IPS-18c (cell line): ENCODE data around the gene TCERG1L.

Experiments
- H3K4me3 ChIP-seq: 2 replicates; pipeline ENCODE4 v1.7.0; 2013; ENCODE audit warnings: low read depth, mild to moderate bottlenecking, low read length, moderate library complexity; ENCODE audit not compliant: insufficient read depth
- H3K9me3 ChIP-seq: one replicate; pipeline ENCODE4 v1.6.1; 2013; ENCODE audit warnings: mild to moderate bottlenecking, low read length, moderate library complexity; ENCODE audit not compliant: control insufficient read depth, insufficient read depth

TCERG1L gene

DNA sequence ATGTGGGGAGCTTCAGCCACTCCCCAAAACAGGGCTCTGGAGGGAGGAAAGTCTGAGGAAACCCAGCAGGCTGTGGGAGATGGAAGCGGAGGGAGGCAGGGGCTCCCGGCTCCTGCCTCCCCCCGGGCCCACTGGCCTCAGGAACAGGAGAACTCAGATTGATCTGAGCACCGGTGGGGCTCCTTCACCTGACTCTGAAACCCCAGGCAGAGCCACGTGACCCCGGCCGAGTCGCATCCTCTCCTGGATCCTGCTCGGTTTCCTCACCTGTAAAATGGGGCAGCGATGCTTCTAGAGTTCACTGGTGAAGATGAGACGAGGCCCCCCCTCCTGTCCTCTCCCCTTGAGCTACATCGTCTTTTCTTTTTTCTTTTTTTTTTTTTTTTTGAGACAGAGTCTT lies 33.6 kb downstream of the TCERG1L start:
- Histone ChIP-seq H3K9me3 (peaks cover 10% of the 10 kb centered on the region), H3K4me3 (no peak overlapping the region)

DNA sequence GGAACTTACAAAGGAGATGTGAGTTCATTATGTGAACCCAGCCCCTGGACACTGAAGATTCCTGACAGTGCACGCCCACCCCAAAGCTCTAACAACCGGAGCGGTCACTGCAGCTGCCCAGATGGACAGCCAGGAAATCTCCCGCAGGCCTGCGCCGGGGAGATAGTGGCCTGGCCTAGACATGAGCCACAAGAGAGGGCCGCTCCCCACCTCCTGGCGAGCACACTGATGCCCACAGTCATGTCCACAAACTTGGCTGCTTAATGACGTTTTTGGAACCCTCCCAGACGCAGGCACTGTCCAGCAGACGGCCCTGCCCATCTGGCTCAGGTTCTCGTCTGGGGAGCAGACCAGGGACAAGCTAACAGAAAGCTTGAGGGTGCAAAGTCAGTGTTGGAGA lies 34.2 kb downstream of the TCERG1L start:
- H3K9me3 ChIP-seq = peaks cover 10% of the 10 kb centered on the region
- H3K4me3 ChIP-seq = no peak overlapping the region

DNA sequence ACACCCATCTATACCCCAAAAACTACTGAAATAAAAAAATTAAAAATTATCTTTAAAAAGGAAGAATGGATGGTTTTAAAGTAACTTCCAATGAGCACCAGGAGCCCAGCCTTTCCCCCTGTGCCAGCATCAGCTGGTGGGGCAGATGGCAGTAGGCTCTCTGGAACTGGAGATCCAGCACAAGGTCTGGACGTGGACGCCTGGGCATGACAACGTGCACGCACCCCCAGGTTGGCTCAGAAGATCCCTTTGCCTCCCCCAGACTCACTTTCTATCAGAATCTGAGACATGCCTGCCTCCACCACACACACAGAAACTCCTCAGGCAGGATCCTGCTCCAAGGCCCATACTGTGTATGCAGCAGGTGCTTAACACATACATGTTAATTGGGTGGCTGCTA lies 35.8 kb downstream of the TCERG1L start:
- Histone ChIP-seq H3K4me3 (no peak overlapping the region), H3K9me3 (peaks cover 15% of the 10 kb centered on the region)

DNA sequence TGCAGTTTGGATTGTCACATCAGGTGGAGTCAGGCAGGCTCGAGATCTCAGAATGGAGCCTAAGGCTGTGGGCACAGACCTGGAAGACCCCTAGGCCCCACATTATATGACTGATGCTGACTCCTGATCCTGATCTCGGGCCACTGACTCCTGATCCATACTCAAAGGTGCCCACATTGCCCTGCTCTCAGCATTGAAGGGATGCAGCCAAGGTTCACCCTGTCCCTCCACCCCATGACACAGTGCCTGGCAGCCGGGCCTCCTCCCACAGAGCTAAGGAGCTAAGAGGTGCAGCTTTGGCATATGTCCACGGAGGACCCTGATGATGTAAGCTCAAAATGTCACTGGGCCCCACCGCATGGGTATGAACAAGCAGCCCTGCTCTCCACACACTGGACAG lies 36.6 kb downstream of the TCERG1L start:
- Histone ChIP-seq H3K4me3 (no peak overlapping the region), H3K9me3 (peaks cover 19% of the 10 kb centered on the region)

DNA sequence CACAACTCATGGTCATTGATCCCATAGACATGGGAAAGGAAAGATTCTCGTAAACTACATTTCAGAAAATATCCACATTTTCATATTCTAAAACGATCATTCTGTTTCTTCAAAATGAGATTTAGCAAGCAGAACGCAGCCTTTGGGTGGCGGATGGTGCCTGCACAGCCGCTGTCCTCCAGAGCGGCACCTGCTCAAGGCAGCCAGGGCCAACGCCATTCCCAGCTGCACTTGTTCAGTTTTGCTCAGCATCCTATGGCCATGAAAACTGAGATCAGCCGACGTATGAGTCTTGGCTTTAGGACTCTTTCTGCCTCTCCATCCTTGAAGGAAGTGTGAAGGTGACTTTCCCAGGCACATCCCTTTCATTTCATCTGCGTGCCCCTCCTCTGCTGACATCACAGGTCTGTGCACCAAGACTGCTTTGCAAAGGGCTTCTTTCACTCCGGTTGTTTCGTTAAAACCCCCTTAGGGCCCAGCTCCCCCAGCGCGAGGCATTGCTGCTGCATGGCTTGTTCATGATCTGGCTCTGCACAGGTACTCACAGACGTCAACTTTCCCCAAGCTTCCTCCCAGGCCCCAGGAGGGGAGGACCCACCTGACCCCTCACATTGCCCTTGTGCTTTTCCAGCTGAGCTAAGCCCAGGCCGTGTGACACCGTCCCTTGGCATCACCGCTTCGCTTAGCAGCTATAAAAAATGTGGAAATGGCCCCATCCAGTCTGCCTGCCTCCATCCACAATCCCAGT lies 37.2 kb downstream of the TCERG1L start:
- Histone ChIP-seq H3K9me3 (peaks cover 19% of the 10 kb centered on the region), H3K4me3 (no peak overlapping the region)

DNA sequence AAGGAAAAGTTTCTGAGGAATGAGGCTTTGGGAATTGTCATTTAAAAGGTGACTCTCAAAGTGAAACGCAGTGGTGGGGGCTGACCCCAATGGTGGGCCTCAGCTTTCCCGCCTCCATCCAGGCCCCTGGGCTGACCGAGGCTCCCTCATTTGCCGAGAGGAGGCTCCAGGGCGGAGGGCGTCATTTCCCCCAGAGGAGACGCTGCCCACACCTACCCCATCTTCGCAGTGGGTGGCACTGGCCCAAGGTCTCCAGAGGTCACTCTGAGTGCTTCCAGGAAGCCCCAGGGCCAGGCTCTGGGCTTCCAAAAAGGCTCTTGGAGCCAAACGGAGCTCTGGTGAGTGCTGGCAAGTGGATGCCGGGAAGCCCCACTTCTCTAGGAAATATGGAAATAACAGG lies 38.0 kb downstream of the TCERG1L start:
- Histone ChIP-seq H3K4me3 (no peak overlapping the region), H3K9me3 (peaks cover 19% of the 10 kb centered on the region)

DNA sequence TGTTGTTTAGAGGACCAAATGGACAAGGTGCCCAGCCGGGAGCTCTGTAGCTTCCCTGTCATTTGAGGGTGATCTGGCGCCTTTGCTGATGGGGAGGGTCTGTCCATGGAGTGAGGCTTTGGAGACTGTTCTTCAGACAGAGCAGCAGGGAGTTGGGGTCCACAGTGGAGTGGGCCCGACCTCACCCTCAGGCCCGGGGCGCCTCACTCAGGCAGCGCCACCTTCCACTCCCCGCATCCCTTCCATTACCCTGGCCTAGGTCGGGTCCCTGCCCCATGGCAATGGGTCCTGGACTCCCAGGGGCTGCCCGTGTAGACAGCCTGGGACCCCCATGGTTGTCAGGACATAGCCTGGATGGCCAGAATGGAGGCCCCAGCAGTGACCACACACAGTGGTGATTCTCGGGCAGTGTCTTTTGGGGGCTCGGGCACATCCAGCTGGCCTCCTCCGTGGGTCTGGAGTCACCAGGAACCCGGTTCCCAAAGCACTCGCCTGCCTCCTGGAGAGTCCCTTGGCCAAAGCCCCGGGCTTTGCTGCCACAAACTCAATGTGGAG lies 38.5 kb downstream of the TCERG1L start:
- Histone ChIP-seq H3K4me3 (no peak overlapping the region), H3K9me3 (peaks cover 19% of the 10 kb centered on the region)

DNA sequence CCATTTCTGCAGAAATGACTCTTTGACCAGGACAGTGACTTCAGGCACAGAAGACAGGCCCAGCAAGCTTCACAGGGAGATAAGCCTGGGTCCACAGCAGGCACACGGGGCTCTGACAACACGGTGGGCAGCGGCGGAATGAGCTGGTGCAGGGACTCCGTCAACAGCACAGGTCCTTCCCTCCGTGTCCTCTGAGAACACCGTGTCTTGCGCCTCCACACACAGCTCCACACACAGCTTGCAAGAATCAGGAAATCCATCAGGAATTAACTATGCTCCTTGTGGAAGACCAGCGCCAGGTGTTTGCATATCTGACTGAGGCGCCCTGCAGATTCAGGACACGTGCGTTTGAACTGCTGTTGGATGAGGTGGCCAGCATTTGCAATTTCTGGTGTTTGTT lies 39.6 kb downstream of the TCERG1L start:
- peaks cover 25% of the 10 kb centered on the region for H3K9me3 ChIP-seq
- no peak overlapping the region for H3K4me3 ChIP-seq

DNA sequence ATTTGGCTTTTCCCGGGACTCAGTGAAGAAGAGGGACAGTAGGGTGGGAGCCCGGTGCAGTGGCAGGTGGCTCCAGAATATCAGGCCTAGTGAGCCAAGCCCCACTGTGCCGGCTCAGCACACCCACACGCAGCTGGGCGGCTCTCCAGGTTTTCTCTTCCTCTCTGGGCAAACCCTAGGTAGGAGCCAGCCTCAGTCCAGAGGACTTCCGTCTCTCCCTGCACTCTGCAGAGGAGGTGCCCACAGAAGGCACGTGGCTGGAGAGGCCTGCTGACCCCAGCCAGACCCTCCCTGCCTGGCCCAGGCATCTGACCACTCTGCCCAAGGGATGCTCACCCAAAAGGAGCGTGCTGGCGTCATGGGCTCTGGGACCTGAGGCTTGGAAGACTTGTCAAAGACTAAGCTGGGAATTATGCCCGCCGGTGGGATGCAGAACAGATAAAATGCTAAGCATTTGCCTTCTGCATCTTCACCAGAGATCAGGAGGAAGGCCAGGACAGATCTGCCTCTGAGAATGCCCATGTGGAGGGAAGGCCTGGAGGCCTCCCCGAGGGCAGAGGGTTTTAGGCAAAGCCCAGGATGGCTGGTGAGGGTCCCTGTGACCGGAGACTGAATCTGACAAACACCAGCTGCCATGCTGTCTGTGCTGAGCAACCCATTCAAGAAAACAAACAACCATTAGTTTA lies 40.2 kb downstream of the TCERG1L start:
- no peak overlapping the region for H3K4me3 ChIP-seq
- peaks cover 25% of the 10 kb centered on the region for H3K9me3 ChIP-seq

DNA sequence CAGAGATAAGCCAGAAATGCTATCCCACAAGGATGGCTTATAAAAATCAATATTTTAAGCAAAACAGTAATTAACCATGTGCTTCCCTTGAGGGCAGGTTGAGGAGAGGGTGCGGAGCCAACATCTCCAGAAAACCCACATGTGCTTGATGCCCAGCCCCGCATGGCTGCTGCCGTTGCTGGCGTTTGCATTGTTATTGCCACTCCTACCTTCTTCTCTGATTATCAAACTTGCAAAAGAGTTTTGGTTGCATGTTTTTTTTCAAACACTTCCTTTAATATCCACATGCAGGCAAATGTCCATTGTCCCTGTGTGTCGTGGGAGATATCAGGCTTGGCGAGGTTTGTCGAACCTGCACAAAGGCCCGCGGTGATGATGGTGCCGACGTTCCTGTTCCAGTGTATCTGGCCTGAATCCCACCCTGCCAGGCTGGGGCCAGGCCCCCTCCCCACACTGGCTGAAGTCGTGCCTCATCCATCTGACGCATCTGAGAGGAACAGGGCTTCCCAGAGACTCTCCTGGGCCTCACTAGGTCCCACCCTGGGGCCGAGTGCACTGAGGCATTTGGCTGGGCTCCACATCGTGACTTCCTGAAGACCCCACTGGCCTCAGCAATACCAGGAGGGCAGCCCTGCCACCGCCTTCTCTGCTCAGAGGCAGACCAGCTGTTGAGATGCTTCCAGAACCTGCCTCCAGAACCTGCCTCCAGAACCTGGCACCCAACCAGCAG lies 40.9 kb downstream of the TCERG1L start:
- Histone ChIP-seq H3K9me3 (peaks cover 25% of the 10 kb centered on the region), H3K4me3 (no peak overlapping the region)

DNA sequence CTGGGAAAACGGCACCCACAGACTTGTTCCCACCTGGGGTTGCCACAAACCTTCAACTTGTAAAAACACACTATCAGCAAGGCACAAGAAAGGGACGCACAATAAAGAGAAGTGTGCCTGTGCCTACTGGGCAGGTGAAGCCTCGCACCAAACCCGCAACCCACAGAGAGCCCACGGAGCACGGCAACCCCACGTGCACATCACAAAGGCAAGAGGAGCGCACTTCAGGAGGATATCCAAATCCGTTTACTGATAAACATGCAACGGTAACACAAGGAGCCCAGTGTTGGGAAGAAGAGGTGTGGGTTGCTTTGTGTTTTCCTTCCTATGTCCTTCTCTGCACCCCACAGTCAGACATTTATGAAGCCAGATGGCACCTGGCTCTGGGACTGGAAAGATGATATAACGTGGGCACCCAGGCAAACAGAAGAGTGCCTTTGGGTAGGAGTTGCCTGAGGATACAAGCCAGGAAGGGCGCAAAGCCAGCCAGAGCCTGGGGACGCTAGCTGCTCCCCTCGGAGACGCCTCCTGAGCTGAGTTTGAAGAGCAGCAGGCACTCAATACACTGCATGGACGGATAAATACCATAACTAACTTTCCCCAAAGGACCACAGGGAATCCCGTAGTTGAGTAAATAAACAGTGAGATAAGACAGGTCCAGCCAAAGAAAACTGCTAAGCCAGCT lies 41.6 kb downstream of the TCERG1L start:
- Histone ChIP-seq H3K9me3 (peaks cover 22% of the 10 kb centered on the region), H3K4me3 (no peak overlapping the region)

DNA sequence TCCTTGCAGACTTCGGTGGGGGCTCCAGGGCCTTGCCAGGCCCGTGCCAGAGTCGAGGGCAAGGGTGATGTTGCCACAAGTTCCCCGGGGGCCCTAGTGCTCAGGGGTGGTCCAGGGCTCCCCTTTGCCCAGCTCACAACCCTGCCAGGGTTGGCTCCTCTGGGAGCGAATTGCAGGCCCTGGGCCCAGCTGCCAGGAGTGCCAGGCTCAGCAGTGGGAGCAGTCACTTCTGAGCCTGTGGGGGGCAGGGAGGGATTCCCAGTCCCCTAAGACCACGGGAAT lies 43.8 kb downstream of the TCERG1L start:
- H3K9me3 ChIP-seq = peaks cover 20% of the 10 kb centered on the region
- H3K4me3 ChIP-seq = no peak overlapping the region

DNA sequence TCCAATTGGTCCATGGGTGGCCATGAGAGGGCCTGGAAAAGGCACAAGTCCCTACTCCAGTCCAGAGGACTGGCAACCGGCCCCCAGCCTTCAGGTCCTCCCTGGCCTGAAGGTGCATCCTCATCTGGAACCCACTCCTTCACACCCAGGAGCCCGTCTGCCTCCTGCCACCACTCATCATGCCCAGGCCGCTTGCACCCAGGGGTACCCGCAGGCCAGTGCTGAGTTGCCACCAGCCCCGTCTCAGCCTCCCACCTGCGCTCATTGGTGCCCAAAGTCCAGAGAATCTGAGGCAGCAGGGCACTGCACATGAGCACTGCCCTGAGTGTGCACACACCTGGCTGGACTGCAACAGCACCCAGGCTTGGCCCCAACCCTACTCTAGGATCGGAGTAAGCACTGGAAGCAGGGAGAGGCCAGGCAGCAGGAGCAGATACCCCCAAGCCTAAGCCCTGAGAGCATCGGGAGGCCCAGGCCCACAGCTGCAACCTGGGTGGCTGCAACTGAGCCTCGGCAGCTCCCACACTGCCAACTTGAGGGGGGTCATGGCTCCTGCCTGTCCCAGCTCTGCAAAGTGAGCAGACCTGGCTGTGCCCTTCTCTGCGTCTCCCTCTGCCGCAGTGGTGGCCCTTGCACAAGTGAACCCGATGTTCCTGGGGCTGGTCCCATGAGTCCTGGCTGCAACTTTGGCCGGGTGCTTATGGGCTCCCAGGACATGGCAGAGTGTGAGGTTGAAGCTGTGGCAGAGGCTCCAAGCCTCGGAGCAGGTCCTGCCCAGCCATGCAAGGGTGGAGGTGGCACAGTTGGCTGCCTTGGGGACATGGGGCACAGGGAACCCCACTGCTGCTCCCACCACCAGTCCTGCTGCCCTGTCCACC lies 44.3 kb downstream of the TCERG1L start:
- no peak overlapping the region for H3K4me3 ChIP-seq
- peaks cover 20% of the 10 kb centered on the region for H3K9me3 ChIP-seq

DNA sequence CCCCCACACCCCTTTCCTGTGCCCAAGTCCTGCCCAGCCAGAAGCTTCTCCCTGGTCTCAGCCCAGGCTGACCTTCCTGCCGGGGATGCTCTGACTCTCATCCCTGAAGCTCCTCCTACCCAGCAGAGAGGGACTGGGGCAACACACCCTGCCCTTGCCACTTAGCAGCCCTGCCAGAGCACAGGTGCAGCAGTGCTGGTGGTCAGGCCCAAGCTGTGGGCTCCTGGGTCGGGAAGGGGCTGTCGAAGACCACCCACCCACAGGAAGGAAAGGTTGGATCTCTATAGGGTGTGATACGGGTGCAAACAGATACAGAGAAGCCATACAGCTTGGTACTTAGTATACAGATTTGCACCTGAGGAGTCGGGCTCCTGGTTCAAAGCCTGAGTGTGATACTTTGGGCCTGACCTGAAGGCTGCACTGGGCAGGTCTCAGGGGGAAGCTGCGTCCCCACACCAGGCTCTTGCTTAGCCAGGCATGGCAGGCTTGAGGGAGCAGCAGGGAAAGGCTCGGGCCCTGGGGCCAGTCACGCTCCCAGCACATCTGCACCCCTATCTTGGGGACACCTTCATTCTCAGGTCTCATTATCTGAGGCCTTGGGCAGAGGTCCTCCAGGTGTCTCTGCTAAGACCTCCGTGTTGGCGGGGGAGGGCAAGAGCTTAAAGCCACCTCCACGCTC lies 47.3 kb downstream of the TCERG1L start:
- peaks cover 13% of the 10 kb centered on the region for H3K9me3 ChIP-seq
- H3K4me3 ChIP-seq = no peak overlapping the region

DNA sequence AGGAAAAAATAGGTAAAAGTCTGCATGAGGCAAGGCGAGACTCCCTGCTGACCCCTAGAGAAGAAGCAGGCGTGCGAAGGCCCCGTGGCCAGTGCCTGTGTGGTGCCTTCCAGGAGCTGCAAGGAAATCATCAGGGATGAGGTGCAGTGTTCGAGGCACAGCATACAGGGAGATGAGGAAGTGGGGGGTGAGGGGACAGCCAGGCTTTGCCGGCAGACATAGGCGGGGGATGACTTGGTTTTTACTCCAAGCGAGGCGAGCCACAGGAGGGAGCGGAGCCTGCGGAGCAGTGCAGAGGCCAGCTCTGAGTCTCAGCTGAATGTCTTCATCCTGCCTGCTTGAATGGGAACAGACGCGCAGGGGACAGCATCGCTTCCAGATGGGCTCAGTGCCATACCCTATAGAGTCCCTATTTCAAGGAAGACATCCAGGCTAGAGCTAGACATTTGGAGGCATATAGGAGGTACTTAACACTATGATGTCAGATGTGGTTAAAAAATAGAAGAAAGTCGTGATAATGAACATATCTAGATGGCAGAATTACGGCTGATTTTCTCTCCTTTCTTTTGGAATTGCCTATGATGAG lies 49.5 kb downstream of the TCERG1L start:
- Histone ChIP-seq H3K9me3 (peaks cover 11% of the 10 kb centered on the region), H3K4me3 (no peak overlapping the region)
